HG03575 (cell line): Measurements from ENCODE around the gene SIGLEC1.

ENCODE experiments used
- ATAC-seq: cut with Tn5 transposase; IDR thresholded peaks from one replicate; pipeline ENCODE4 v1.9.1; 2021; ENCODE audit not compliant: unreplicated experiment, insufficient number of reproducible peaks, low FRiP score; ENCODE audit errors: extremely low read depth

The SIGLEC1 gene

DNA sequence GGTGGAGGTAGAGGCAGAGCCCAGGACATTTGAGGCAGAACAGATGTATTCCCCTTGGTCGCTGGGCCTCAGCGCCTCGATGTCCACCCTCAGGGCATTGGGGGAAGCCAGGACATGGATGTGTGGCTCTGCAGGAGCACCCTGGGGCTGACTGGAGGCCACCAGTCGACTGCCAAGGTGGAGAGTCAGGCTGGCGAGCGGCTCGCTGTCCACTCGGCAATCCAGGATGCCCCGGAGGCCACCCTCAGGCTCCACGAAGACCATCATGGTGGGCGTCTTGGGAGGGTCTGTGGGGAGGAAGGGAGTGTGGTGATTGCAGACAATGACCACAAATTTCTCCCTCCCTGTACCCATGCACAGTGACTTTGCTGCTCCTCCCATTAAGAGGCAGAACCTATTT lies 22.4 kb downstream of the SIGLEC1 start:
- ATAC-seq: no peak

GRCh38 chr20:3687655-3688054 lies 24.7 kb downstream of the SIGLEC1 start:
- no peak for ATAC-seq

DNA sequence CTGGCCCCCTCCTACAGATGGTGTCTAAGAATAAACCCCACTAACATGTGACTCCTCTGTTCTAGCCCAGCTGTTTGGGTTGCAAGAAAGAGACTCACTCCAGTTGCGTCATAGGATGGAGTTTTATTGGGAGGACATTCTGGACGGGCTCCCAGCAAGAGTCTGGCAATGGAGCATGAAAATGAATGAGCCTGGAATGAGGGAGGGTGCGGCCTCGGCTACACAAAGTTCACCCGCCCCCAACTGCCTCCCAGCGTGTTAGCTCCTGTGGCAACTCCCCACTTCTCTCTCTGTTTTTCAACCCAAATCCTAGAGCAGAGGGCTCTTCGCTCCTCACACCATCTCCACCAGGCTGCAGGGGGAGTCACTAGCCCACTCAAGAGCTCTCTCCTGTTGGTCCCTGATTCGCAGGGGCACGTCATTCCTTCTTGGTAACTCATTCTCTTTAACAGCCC lies 25.5 kb downstream of the SIGLEC1 start:
- ATAC-seq: no peak

GRCh38 chr20:3686421-3686820 lies 26.0 kb downstream of the SIGLEC1 start:
- ATAC-seq: no peak

GRCh38 chr20:3685341-3685740 lies 27.1 kb downstream of the SIGLEC1 start:
- ATAC-seq: no peak

DNA sequence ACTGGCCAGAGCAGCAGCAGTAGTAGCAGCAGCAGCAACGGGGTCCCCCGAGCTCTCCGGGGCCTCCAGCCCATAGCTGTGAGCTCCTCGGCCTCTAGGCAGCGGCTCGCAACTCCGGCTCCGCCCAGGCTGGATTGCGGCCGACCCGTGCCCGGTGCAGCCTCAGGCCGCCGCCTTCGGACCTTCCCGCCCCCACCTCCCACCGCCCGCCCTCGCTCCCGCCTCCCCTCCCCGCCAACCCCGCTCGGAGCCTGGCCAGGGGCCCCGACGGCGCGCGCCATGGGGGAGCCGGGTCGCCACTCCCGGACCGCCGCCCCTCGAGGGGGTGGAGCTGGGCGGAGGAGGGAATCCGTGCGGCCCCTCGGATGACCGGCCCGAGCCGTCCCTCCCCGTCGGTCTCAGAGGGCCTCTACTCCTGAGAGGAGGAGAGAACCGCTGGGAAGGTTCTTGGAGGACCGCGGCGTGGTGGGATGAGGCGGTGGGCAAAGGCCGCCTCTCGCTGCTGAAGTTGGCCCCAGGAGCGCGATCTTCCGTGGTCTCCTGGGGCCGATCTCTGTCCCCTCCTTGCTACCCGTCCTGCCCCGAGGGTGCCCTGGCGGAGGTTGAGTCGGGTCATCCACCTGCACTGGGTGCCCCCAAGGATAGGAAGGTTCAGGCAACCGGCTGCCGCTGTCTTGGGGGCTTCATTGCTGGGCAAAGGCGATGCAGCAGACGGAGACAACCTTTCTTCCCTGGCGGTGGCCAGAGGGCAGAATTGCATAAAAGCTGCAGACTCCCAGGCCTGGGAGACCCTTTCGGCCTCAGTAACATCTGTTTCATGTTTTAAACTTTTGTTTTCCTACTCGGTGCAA lies 30.2 kb downstream of the SIGLEC1 start, which contains the start of gene ADAM33:
Gene ADAM33 (minus strand): TSS at position 80 of the 851 bp plus-strand sequence. CDS start 6 bp downstream, at position 74.
- no peak for ATAC-seq

- ATAC-seq: no peak
Measured at GRCh38 chr20:3681352-3681930, 31.0 kb downstream of the SIGLEC1 start.

- no peak for ATAC-seq
Measured at GRCh38 chr20:3680701-3681351, 31.6 kb downstream of the SIGLEC1 start.

DNA sequence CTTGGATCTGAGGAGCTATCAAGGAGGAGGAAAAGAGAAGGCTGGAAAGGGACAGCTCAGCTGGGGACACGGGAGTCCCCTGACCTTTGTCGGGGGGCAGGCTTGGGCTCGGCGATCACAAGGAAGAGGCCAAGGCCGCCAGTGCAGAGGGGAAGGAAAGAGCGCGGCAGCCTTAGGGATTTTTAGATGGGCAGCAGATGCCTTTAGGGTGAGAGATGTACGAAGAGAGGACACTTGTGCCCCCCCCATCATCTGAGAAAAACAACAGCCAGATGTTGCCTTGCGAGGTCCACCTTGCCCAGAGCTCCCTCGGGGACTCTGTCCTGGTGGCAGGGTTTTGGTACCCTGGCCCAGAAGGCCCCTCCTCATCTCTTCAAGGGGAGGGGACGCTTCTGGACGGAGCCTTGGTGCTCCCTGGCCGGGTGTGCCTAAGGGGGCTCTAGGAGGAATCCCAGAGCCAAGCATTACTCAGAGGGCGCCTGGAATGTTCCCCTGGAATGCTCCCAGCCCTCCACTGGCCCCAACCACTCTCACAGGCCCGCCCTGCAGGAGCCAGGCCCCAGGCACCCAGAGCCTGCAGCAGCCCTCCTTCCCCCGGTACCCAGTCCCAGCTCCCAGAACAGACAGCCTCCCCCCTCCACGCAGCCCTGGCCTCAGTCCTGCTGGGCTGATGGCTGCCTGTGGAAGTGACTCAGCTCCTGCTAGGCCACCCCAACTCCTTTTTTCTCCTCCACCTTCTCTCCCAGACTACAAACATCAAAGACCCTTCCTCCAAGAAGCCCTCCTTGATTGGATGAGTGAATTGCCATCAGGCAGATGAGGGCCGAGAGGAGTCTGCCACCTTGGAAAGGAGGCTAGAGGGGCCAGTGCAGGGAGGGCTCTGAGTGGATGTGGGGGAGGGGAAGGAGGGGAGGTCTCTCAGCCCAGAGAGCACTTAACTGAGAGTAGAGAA lies 32.4 kb downstream of the SIGLEC1 start:
- no peak for ATAC-seq

- ATAC-seq: no peak
Measured at GRCh38 chr20:3678856-3679720, 33.3 kb downstream of the SIGLEC1 start.

DNA sequence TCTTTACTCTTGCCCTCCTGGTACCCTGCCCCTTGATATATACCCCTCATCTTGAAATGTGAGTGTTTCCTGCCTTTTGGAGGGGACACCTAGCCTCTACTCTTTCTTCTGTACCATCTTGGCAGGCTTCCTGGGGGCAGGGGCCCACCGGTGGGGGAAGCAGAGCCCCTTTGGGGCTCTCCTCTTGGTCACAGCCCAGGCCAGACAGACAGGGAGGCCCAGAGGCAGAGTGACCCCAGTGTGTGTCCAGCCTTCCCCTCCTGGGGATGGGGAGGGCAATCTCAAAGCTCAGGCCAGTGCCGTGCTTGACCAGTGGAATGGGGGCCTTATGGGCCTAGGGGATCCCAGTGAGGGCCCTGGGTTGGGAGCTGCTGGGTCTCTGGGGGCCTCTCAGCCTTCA lies 34.2 kb downstream of the SIGLEC1 start:
- ATAC-seq: no peak

GRCh38 chr20:3677733-3678132 lies 34.7 kb downstream of the SIGLEC1 start:
- ATAC-seq: no peak

- no peak for ATAC-seq
Measured at GRCh38 chr20:3674995-3675900, 37.2 kb downstream of the SIGLEC1 start.

GRCh38 chr20:3674447-3674846 lies 38.0 kb downstream of the SIGLEC1 start:
- ATAC-seq: no peak

DNA sequence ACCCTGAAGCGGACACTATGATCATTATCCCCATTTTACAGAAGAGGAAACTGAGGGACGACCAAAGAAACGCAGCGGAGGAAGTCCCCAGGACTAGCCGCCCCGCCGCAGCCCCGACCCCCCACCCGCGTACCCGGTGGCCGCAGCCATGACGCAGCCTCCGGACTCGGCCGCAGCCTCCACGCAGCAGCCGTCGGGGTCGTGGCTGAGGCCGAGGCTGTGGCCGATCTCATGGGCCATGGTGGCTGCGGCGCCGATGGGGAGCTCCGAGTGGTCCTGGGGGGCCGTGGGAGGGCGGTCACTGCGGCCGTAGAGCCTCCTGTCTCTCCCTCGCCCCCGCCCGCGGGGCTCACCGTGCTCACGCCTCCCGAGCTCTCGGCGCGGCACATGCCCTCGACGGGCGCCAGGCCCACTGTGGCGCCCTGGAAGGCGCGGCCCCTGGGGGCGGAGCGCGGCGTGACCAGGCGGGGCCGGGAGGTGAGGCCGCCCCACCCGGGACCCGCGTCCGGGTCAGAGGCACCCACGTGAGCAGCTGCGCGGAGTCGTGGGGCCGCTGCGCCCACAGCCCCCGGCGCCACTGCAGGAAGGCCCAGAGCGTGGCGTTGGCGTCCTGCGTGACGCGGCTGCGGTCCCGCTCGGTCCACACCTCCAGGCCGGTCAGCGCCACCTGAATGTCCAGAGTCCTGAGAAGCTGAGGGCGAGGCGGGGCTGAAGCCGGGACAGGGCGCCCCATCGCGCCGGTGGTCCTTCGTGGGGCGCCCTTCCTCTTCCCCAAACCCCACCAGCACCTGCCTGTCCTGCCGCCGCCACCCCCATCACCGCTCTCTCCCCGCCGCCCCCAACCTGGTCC lies 39.0 kb downstream of the SIGLEC1 start:
- ATAC-seq: no peak

DNA sequence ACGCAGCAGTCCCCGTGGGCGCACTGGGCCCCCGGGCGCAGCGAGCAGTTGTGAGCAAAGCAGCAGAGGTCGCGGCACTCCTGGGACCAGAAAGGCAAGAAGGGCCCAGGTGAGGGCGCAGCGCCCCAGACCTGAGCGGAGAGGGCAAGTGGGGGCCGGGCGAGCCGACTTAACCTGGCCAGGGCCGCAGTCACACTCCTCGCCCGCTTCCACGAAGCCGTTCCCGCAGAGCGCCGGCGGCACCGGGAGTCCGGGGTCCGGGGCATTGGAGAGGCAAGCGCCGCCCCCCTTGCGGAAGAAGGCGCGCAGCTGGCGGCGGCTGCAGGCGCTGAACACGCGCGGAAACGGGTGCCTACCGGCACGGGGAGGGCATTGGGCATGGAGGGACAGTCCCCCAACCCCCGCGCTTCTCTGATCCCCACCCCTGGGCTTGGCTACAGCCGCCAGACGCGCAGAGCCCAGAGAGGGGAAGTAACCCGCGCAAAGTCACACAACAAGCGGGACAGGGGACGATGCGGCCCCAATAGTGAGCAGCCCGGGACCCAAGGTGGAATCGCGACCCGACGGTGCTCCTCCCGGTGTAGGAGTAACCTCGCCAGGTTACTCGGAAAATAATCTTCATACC lies 39.7 kb downstream of the SIGLEC1 start:
- ATAC-seq: no peak
